Iris pigment epithelial cell (primary cell): ENCODE measurements around the gene GPR55.

Experiments
- DNase-seq: peaks from one replicate; pipeline ENCODE4 v3.0.0-alpha.2; 2011; ENCODE audit warnings: low read depth

The GPR55 gene

GRCh38 chr2:230866756-230867523, 58.1 kb downstream of the GPR55 start:
- no peak for DNase-seq

DNA sequence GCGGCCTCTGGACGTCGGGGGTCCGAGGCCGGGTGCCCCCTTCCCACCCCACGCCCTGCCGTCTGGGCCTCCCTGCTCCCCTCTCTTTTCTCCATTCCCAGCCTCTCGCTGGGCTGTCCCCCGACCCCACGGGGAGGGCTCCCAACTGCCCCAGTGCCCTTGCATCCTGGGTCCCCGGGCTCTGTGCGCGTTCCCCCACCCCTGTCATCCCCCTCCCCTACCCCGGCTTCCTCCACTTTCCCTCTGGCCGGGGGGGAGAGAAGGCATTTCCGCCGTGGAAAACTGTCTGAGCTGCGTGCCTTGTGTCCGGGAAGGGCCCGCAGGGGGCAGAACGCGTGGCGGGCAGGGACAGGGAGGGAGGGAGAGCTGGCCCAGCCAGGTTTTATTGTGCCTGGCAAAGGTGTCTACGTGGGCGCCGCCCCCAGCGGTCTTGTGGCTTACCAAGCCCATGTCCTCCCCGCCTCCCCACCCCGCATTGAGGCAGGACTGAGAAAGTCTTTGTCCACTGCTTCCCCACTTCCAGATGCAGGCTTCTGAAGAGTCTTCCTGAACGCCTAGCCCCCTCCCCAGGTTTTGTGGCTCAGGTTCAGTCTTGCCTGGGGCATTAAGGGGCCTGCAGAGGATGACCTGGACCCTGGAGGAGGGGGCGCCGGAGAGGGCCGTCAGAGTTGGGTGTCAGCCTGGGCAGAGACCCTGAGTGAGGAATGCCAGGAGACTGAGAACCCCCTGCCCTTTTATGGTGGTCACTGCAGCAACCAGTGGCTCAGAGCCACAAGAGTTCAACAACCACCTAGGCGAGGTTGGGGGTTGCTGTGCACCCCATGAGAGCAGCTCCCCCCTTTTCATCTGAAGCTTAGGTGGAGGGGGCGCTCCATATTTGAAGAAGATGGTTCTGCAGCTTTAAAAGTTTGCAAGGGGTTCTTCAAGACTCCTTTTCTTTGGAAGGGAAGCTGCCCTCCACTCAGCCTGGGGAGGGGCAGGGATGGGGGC, 59.0 kb downstream of the GPR55 start:
- peak; percentile 20 for DNase-seq

- DNase-seq: no peak
Observed at GRCh38 chr2:230865307-230865765, 59.7 kb downstream of the GPR55 start.

- DNase-seq: peak; percentile 55
Observed at GRCh38 chr2:230864605-230865306, 60.3 kb downstream of the GPR55 start, which contains the start of gene ITM2C. Gene ITM2C, plus strand, starts transcription at chr2:230864942. Its CDS starts 84 bp downstream, at chr2:230865026.

DNA sequence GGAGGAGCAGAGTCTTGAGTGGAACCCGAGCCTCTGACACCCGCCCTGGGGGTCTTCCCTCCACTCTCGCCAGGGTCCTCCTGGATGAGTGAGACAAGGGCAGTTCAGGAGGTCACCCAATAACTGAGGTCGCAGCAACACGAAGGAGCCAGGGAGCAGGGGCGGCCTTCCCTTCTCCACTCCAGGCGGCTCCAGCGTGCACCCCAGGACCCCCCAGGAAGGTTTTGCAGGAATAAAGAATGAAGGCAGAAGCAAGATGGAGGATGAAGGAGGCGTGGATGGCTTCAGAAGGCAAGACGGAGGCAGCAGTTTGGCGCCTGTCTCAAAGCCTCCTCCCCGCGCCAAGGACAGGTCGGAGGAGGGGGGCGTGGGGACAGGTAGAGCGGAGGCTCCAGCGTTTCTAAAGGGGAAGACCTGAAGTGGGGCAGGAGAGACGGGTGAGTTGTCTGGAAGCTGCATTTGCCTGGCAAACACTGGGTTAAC, 60.9 kb downstream of the GPR55 start:
- no peak for DNase-seq

- no peak for DNase-seq
Observed at GRCh38 chr2:230863442-230864121, 61.5 kb downstream of the GPR55 start.

GRCh38 chr2:230863031-230863430, 62.0 kb downstream of the GPR55 start:
- DNase-seq: no peak

DNA sequence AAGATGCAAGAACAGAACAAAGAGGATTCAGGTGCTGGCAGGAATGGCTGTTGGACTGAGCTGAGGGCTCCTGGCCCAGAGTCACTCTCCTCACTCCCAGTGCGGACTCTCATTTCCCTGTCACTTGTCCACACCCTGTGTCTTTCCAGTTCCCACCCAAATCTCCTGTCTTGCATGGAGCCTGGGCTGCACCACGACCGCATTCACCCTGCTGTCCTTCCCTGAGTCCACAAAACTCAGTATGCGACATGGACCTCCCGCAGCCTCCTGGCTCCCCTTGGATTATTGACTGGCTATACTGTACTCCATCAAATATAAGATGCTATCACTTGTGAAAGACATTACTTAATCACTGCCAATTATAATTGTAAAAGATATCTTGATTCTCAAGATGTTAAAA, 62.8 kb downstream of the GPR55 start:
- no peak for DNase-seq

GRCh38 chr2:230861552-230862255, 63.3 kb downstream of the GPR55 start:
- DNase-seq: no peak
